OCI-LY1 (cell line): Measurements from ENCODE around the gene JAKMIP1.
"Not testable (repeated sequence)": the region's sequence is repeated elsewhere in the genome, so short reads cannot be mapped to it uniquely, and the experiment has no call there.

Experiments
- H2AFZ ChIP-seq: fragments of 200-600 bp; sonication (generic), shearing (Covaris generic); 2 replicates; pipeline ENCODE4 v1.6.0; 2014; ENCODE audit warnings: antibody characterized with exemption, mild to moderate bottlenecking, low read length
- H3F3A ChIP-seq: fragments of 200-600 bp; sonication (generic), shearing (Covaris generic); 2 replicates; pipeline ENCODE4 v1.6.0; 2014; ENCODE audit warnings: mild to moderate bottlenecking, antibody characterized with exemption, low read length, moderate library complexity; ENCODE audit not compliant: insufficient read depth
- H3K27ac ChIP-seq: fragments of 200-600 bp; sonication (generic); 2 replicates; pipeline ENCODE4 v1.5.1; 2014; ENCODE audit warnings: low read length, mixed run types, mild to moderate bottlenecking, low read depth; ENCODE audit not compliant: poor library complexity, severe bottlenecking
- H3K27me3 ChIP-seq: fragments of 200-600 bp; sonication (generic); 2 replicates; pipeline ENCODE4 v1.6.0; 2014; ENCODE audit warnings: antibody characterized with exemption, mild to moderate bottlenecking, low read length, moderate library complexity; ENCODE audit not compliant: insufficient read depth
- H3K36me3 ChIP-seq: fragments of 200-600 bp; sonication (generic); 2 replicates; pipeline ENCODE4 v1.6.1; 2014; ENCODE audit warnings: mild to moderate bottlenecking, antibody characterized with exemption, low read length, moderate library complexity, mixed read lengths; ENCODE audit not compliant: insufficient read depth
- H3K4me1 ChIP-seq: fragments of 200-600 bp; sonication (generic); 2 replicates; pipeline ENCODE4 v1.5.1; 2014; ENCODE audit warnings: mild to moderate bottlenecking, low read length, moderate library complexity; ENCODE audit not compliant: insufficient read depth, severe bottlenecking
- H3K4me2 ChIP-seq: fragments of 200-600 bp; sonication (generic), shearing (Covaris generic); 2 replicates; pipeline ENCODE4 v1.6.1; 2014; ENCODE audit warnings: low read length
- H3K4me3 ChIP-seq: fragments of 200-600 bp; sonication (generic); 2 replicates; pipeline ENCODE4 v1.5.1; 2014; ENCODE audit warnings: low read length, low read depth, mild to moderate bottlenecking, mixed read lengths; ENCODE audit not compliant: poor library complexity, severe bottlenecking
- H3K79me2 ChIP-seq: fragments of 200-600 bp; shearing (Covaris generic); 2 replicates; pipeline ENCODE4 v1.6.1; 2016; ENCODE audit warnings: mixed run types, low read length, mixed read lengths; ENCODE audit not compliant: insufficient read depth
- H3K9ac ChIP-seq: fragments of 200-600 bp; sonication (generic), shearing (Covaris generic); 2 replicates; pipeline ENCODE4 v1.6.1; 2014; ENCODE audit warnings: mild to moderate bottlenecking, low read length, mixed read lengths
- H3K9me2 ChIP-seq: fragments of 200-600 bp; sonication (generic), shearing (Covaris generic); 2 replicates; pipeline ENCODE4 v1.6.1; 2014; ENCODE audit warnings: low read depth, mild to moderate bottlenecking, low read length, mixed read lengths
- H3K9me3 ChIP-seq: fragments of 200-600 bp; shearing (Covaris generic); 2 replicates; pipeline ENCODE4 v1.6.1; 2014; ENCODE audit warnings: low read length, mixed read lengths
- H4K20me1 ChIP-seq: fragments of 200-600 bp; sonication (generic), shearing (Covaris generic); 2 replicates; pipeline ENCODE4 v1.6.0; 2016; ENCODE audit warnings: mild to moderate bottlenecking, low read length; ENCODE audit not compliant: insufficient read depth
- EZH2 ChIP-seq: fragments of 200-600 bp; sonication (generic), shearing (Covaris generic); IDR thresholded peaks from 2 replicates; pipeline ENCODE4 v1.8.0; 2017; ENCODE audit warnings: borderline replicate concordance, mixed run types, mild to moderate bottlenecking, antibody characterized with exemption, low read length, moderate library complexity, mixed read lengths
- TF ChIP-seq, protein P1 (sequence below): fragments of 200-600 bp; sonication (generic), shearing (Covaris generic); IDR thresholded peaks from 2 replicates; pipeline ENCODE4 v1.5.1; 2017; ENCODE audit warnings: mild to moderate bottlenecking, antibody characterized with exemption, low read length, moderate library complexity, mixed read lengths

Gene JAKMIP1

DNA sequence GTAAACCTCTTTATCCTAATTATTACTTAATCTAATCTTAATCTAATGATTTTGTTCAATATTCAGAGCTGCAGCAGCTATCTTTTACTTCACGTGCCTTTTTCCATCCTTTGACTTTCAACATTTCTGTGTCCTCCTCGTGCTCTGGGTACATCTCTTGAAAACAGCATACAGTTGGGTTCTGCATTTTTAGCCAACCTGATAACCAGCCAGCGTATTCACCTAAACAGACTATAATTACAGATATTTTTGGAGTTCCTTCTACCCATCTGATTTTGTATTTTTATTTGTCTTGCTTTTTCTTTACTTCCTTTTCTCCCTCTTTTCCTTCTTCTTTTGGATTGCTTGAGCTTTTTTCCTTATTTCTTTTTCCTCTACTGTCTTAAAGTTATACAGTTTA is 16.2 kb upstream of the JAKMIP1 start:
- Histone ChIP-seq H3K79me2 (no peaks in the 10 kb centered on the region), H3F3A (no peaks in the 10 kb centered on the region), H3K4me2 (no peak overlapping the region), H3K9ac (no peak overlapping the region), H3K27me3 (no peaks in the 10 kb centered on the region), H4K20me1 (no peaks in the 10 kb centered on the region), H3K36me3 (no peaks in the 10 kb centered on the region), H2AFZ (no peak overlapping the region), H3K4me3 (no peak overlapping the region), H3K9me3 (no peaks in the 10 kb centered on the region), H3K4me1 (no peaks in the 10 kb centered on the region), H3K27ac (no peak overlapping the region), H3K9me2 (no peaks in the 10 kb centered on the region)
- no peak for TF ChIP-seq EZH2
- TF ChIP-seq, protein P1, sequence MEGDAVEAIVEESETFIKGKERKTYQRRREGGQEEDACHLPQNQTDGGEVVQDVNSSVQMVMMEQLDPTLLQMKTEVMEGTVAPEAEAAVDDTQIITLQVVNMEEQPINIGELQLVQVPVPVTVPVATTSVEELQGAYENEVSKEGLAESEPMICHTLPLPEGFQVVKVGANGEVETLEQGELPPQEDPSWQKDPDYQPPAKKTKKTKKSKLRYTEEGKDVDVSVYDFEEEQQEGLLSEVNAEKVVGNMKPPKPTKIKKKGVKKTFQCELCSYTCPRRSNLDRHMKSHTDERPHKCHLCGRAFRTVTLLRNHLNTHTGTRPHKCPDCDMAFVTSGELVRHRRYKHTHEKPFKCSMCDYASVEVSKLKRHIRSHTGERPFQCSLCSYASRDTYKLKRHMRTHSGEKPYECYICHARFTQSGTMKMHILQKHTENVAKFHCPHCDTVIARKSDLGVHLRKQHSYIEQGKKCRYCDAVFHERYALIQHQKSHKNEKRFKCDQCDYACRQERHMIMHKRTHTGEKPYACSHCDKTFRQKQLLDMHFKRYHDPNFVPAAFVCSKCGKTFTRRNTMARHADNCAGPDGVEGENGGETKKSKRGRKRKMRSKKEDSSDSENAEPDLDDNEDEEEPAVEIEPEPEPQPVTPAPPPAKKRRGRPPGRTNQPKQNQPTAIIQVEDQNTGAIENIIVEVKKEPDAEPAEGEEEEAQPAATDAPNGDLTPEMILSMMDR: no peak

GRCh38 chr4:6209921-6210320 is 9.6 kb upstream of the JAKMIP1 start:
- no peak overlapping the region for H3K4me2 ChIP-seq
- H3K36me3 ChIP-seq: no peaks in the 10 kb centered on the region
- TF ChIP-seq EZH2: no peak
- TF ChIP-seq, protein P1: no peak
- no peaks in the 10 kb centered on the region for H3K9me3 ChIP-seq
- no peak overlapping the region for H3K4me3 ChIP-seq
- no peaks in the 10 kb centered on the region for H3K4me1 ChIP-seq
- no peak overlapping the region for H3K27ac ChIP-seq
- no peak overlapping the region for H2AFZ ChIP-seq
- H3K27me3 ChIP-seq: no peaks in the 10 kb centered on the region
- H4K20me1 ChIP-seq: no peaks in the 10 kb centered on the region
- no peaks in the 10 kb centered on the region for H3K79me2 ChIP-seq
- H3K9ac ChIP-seq: no peak overlapping the region
- no peaks in the 10 kb centered on the region for H3F3A ChIP-seq
- no peaks in the 10 kb centered on the region for H3K9me2 ChIP-seq

DNA sequence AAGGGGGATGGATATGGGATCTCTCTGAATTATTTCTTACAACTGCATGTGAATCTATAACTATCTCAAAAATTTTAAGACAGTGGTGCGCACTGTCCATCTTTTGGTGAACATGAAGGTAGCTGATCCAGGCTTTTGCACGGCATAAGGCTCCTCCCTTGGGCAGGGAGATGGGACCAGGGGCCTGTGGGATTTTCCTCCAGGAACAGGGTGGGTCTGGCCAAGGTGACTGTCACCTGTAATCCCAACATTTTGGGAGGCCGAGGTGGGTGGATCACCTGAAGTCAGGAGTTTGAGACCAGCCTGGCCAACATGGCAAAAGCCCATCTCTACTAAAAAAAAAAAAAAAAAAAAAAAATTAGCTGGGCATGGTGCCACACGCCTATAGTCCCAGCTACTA is 8.9 kb upstream of the JAKMIP1 start:
- H3K9ac ChIP-seq, H4K20me1 ChIP-seq, H3K36me3 ChIP-seq, H3K27ac ChIP-seq, H3K4me2 ChIP-seq, H3K4me1 ChIP-seq, H3K79me2 ChIP-seq, H3K9me2 ChIP-seq, H2AFZ ChIP-seq, H3K4me3 ChIP-seq, H3K9me3 ChIP-seq, H3F3A ChIP-seq, H3K27me3 ChIP-seq: not testable (repeated sequence)

DNA sequence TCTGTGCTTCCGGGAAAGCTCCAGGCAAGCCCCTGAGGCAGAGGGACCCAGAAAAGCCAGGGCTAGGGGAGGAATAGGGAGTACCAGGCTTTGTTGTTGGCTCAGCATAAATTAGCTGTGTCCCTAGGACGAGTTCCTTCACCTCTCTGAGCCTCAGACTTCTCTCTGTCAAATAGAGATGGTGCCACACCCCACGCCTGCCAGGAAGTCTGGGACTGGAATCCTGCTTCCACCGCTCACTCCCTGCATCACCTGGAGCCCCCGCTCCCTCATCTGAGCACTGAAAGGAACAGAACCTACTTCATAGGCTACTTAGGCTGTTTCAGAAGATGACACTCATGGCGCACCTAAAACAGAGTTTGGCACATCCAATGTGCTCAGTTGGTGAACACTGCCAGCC is 8.1 kb upstream of the JAKMIP1 start:
- no peaks in the 10 kb centered on the region for H3K9me2 ChIP-seq
- H3K4me3 ChIP-seq: no peak overlapping the region
- no peaks in the 10 kb centered on the region for H3K27me3 ChIP-seq
- no peak overlapping the region for H3K4me2 ChIP-seq
- no peaks in the 10 kb centered on the region for H3K36me3 ChIP-seq
- no peak overlapping the region for H2AFZ ChIP-seq
- H3K27ac ChIP-seq: no peak overlapping the region
- H3F3A ChIP-seq: no peaks in the 10 kb centered on the region
- TF ChIP-seq EZH2: no peak
- TF ChIP-seq, protein P1: no peak
- H4K20me1 ChIP-seq: no peaks in the 10 kb centered on the region
- H3K9ac ChIP-seq: no peak overlapping the region
- no peaks in the 10 kb centered on the region for H3K9me3 ChIP-seq
- no peaks in the 10 kb centered on the region for H3K79me2 ChIP-seq
- no peaks in the 10 kb centered on the region for H3K4me1 ChIP-seq
